Neuronal stem cell (in vitro differentiated cells): Measurements from ENCODE around the gene CSF3R.
A peak's percentile ranks its signal among the peaks of the same experiment; 100 is the strongest.

Experiments
- DNase-seq: peaks from one replicate; pipeline ENCODE4 v3.0.0-alpha.2; 2013; ENCODE audit warnings: low spot score
- H2AFZ ChIP-seq: one replicate; pipeline ENCODE4 v1.6.1; 2013; ENCODE audit warnings: mild to moderate bottlenecking, low read length, inconsistent platforms
- H2AK5ac ChIP-seq: 2 replicates; pipeline ENCODE4 v1.6.1; 2013; ENCODE audit warnings: low read depth, mild to moderate bottlenecking, inconsistent platforms, low read length, moderate library complexity, mixed read lengths
- H2BK120ac ChIP-seq: 2 replicates; pipeline ENCODE4 v1.6.1; 2013; ENCODE audit warnings: low read depth, mild to moderate bottlenecking, inconsistent platforms, low read length, moderate library complexity, mixed read lengths
- H2BK12ac ChIP-seq: one replicate; pipeline ENCODE4 v1.6.1; 2013; ENCODE audit warnings: low read length, inconsistent platforms
- H2BK15ac ChIP-seq: 2 replicates; pipeline ENCODE4 v1.6.1; 2013; ENCODE audit warnings: mild to moderate bottlenecking, low read length, inconsistent platforms, mixed read lengths
- H2BK5ac ChIP-seq: one replicate; pipeline ENCODE4 v1.6.1; 2013; ENCODE audit warnings: inconsistent platforms, mild to moderate bottlenecking, low read length, moderate library complexity
- H3K14ac ChIP-seq: one replicate; pipeline ENCODE4 v1.6.1; 2013; ENCODE audit warnings: low read length, inconsistent platforms
- H3K18ac ChIP-seq: 2 replicates; pipeline ENCODE4 v1.6.1; 2013; ENCODE audit warnings: low read length, inconsistent platforms
- H3K23ac ChIP-seq: 2 replicates; pipeline ENCODE4 v1.6.1; 2013; ENCODE audit warnings: low read depth, mild to moderate bottlenecking, mixed read lengths, low read length, inconsistent platforms; ENCODE audit not compliant: poor library complexity
- H3K27ac ChIP-seq: replicated peaks from 3 replicates; pipeline ENCODE4 v1.5.1; 2013; ENCODE audit warnings: low read length, inconsistent platforms
- H3K27me3 ChIP-seq, 3 experiments: 2 replicates each; pipeline ENCODE4 v1.6.1; 2013; ENCODE audit warnings: low read length in 3 of 3, mild to moderate bottlenecking in 2 of 3, inconsistent platforms in 1 of 3, low read depth in 1 of 3, mixed read lengths in 1 of 3, moderate library complexity in 1 of 3; ENCODE audit not compliant: control insufficient read depth in 3 of 3, insufficient read depth in 3 of 3
- H3K36me3 ChIP-seq, 2 donors: replicated peaks in 1 of 2; 2 replicates each; pipeline ENCODE4 v1.6.1; 2013; ENCODE audit warnings: low read length in 2 of 2; ENCODE audit not compliant: control insufficient read depth in 2 of 2, insufficient read depth in 2 of 2
- H3K4ac ChIP-seq: 2 replicates; pipeline ENCODE4 v1.6.1; 2013; ENCODE audit warnings: inconsistent platforms, mild to moderate bottlenecking, low read length, moderate library complexity
- H3K4me1 ChIP-seq, 2 donors: 1 replicate in 1 of 2; 2 replicates in 1 of 2; pipeline ENCODE4 v1.6.1; 2013; ENCODE audit warnings: low read length in 2 of 2, low read depth in 1 of 2; ENCODE audit not compliant: control insufficient read depth in 2 of 2, insufficient read depth in 1 of 2
- H3K4me2 ChIP-seq: one replicate; pipeline ENCODE4 v1.6.1; 2013; ENCODE audit warnings: mild to moderate bottlenecking, low read length, inconsistent platforms; ENCODE audit not compliant: insufficient read depth, poor library complexity, severe bottlenecking
- H3K4me3 ChIP-seq, 2 donors: 2 replicates each; pipeline ENCODE4 v1.5.1; 2013; ENCODE audit warnings: low read length in 2 of 2, mild to moderate bottlenecking in 2 of 2, inconsistent platforms in 1 of 2, moderate library complexity in 1 of 2
- H3K79me1 ChIP-seq: one replicate; pipeline ENCODE4 v1.6.1; 2013; ENCODE audit warnings: low read depth, mild to moderate bottlenecking, inconsistent platforms, low read length, moderate library complexity
- H3K9ac ChIP-seq: one replicate; pipeline ENCODE4 v1.6.1; 2013; ENCODE audit warnings: mild to moderate bottlenecking, low read depth, low read length, inconsistent platforms; ENCODE audit not compliant: poor library complexity
- H3K9me3 ChIP-seq, 2 donors: replicated peaks in 1 of 2; 2 replicates each; pipeline versions ENCODE3 to v1.6.1; 2013; ENCODE audit warnings: low read length in 2 of 2, mild to moderate bottlenecking in 2 of 2, inconsistent platforms in 1 of 2, low read depth in 1 of 2, mixed read lengths in 1 of 2, moderate library complexity in 1 of 2; ENCODE audit not compliant: control insufficient read depth in 2 of 2, insufficient read depth in 1 of 2
- H4K8ac ChIP-seq: one replicate; pipeline ENCODE4 v1.6.1; 2013; ENCODE audit warnings: low read depth, mild to moderate bottlenecking, inconsistent platforms, low read length, moderate library complexity
- H4K91ac ChIP-seq: one replicate; pipeline ENCODE4 v1.6.1; 2013; ENCODE audit warnings: low read length, low read depth, mild to moderate bottlenecking, inconsistent platforms; ENCODE audit not compliant: poor library complexity
- WGBS, 2 donors: extraction: QIAGEN DNeasy Blood & Tissue Kit; methylation state at CpG; one replicate each; pipeline ENCODE4 v1.1.7; 2013; ENCODE audit warnings: missing lambda C conversion rate in 2 of 2, mixed read lengths in 1 of 2; ENCODE audit not compliant: insufficient read length in 2 of 2, insufficient replicate concordance in 1 of 2; ENCODE audit errors: extremely low coverage in 2 of 2; 5-methylcytosine and 5-hydroxymethylcytosine counted together

CSF3R gene

DNA sequence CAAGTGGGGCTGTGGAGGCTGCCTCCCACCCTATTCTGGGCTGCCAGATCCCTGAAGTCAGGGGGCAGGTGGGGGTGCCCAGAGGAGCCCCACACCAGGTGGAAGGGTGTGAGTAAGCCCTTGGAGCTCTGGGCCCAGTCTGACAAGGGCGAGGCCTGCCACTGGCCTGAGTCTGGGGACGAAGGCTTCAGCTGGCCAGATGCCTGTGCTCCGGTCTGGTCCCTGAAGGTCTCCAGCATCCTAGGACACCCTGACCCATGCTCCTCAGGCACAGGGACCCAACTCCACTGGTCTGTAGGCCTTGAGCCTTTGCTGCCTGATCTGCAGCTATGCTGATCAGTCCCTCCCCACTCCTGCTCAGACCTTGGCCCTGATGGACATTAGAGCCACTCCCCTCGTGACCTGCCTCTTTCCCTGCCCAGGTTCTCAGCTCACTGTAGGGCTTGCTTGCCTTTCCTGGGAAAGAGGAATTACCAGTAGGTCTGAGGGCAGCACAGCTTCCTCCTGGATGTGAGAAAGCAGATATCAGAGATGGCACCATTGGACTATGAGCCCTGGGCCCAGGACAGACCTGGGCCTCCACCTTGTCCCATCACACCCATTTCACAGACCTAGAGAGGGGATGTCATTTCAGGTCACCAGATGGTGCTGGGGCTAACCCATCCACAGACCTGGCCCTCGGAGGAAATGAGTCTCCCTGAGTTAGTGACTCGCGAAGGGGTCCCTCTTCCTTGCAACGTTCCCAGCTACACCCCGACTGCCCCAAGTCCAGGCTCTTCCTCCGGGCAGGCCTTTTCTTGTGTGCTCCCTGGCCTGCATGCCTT is 32.8 kb upstream of the CSF3R start:
- no peak overlapping the region for H3K4me2 ChIP-seq
- no peaks in the 10 kb centered on the region for H3K9me3 ChIP-seq
- H3K27ac ChIP-seq = no peak overlapping the region
- peaks cover 0 to 44% (median 0%) of the 10 kb centered on the region in 3 experiments for H3K27me3 ChIP-seq
- no peak overlapping the region for H2BK5ac ChIP-seq
- H2BK120ac ChIP-seq = peak overlapping the region; percentile 4
- no peak overlapping the region for H3K23ac ChIP-seq
- H3K4ac ChIP-seq = no peak overlapping the region
- no CpG with 5 or more reads among the region's 10 CpGs for WGBS, 2 donors
- no peak overlapping the region for H4K8ac ChIP-seq
- H4K91ac ChIP-seq = no peak overlapping the region
- H2BK15ac ChIP-seq = peak overlapping the region; percentile 79
- H2AFZ ChIP-seq = peak overlapping the region; percentile 65
- DNase-seq = no peak
- no peaks in the 10 kb centered on the region for H3K36me3 ChIP-seq
- H2AK5ac ChIP-seq = peak overlapping the region; percentile 63
- H3K18ac ChIP-seq = peak overlapping the region; percentile 59
- H3K14ac ChIP-seq = no peak overlapping the region
- H3K79me1 ChIP-seq = no peaks in the 10 kb centered on the region
- peak overlapping the region; percentile 27 for H2BK12ac ChIP-seq
- H3K4me3 ChIP-seq = no peak overlapping the region
- no peak overlapping the region for H3K9ac ChIP-seq
- peaks cover 4 to 8% of the 10 kb centered on the region in 2 donors for H3K4me1 ChIP-seq

DNA sequence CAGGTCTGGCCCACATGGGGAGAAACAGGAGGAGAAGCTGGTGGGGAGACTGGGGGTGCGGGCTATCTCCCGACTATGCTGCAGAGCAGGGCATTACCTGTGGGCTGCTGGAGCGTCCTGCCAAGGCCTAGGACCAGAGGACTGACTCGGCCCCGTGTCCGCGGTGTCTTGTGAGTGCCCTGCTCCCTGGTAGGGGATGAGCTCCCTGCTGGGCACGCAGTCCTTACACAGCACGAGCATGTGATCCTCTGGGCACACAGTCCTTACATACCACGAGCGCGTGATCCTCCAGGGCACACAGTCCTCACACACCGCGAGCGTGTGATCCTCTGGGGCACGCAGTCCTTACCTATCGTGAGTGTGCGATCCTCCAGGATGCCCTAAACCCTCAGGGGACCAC is 31.8 kb upstream of the CSF3R start:
- peak overlapping the region; percentile 9 for H3K9ac ChIP-seq
- H2AK5ac ChIP-seq = peak overlapping the region; percentile 82
- peak overlapping the region; percentile 34 for H3K23ac ChIP-seq
- H2BK5ac ChIP-seq = peak overlapping the region; percentile 39
- peak overlapping the region; percentile 91 for H2BK15ac ChIP-seq
- H3K4me2 ChIP-seq = no peak overlapping the region
- H2BK120ac ChIP-seq = peak overlapping the region; percentile 9
- no peaks in the 10 kb centered on the region for H3K9me3 ChIP-seq
- H3K4me1 ChIP-seq = peaks cover 2 to 4% of the 10 kb centered on the region in 2 donors
- H3K14ac ChIP-seq = no peak overlapping the region
- peak overlapping the region; percentile 77 for H2BK12ac ChIP-seq
- no peaks in the 10 kb centered on the region for H3K79me1 ChIP-seq
- H3K18ac ChIP-seq = peak overlapping the region; percentile 20
- no peak for DNase-seq
- WGBS, 2 donors = no CpG with 5 or more reads among the region's 18 CpGs
- H2AFZ ChIP-seq = peak overlapping the region; percentile 82
- H3K36me3 ChIP-seq = no peaks in the 10 kb centered on the region
- peaks cover 0 to 37% (median 0%) of the 10 kb centered on the region in 3 experiments for H3K27me3 ChIP-seq
- H3K27ac ChIP-seq = no peak overlapping the region
- no peak overlapping the region for H3K4ac ChIP-seq
- peak overlapping the region; percentile 80 for H4K91ac ChIP-seq
- no peak overlapping the region for H4K8ac ChIP-seq
- no peak overlapping the region for H3K4me3 ChIP-seq

DNA sequence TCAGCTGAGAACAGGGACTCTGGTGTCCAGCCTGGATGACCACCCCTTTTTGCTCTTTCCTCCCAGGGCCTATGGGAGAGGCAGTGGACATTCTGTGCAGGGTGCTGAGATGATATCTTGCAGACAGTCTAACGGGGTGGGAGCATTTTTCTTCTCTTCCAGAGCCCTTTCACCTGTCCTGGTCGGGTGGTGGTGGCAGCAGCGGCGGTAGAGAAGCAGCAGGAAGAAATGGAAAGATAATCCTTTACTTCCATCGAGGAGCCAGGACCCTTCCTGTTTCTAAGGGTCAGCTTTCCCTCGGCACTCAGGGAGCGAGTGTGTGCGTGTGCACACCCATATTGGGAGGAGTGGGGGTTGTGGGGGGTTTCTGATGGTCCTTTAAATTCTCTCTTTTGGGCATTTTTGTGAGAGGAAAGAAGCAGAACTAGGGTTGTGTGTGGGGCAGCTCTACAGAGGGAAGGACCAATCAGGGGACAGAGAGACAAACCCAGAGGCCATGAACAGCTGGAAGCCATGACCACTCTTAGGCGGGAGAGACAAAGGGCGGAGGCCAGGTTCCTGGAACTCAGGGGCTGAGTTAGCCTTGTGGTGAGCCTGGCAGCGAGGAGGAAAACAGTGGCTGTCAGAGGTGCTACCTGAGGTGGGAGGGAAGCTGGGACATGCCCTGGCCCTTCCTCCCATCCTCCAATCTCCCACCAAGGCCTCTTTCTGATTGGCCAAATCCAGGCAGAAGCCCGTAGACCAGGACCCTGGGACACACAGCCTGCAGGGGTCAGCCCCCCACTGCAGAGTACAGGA is 31.2 kb upstream of the CSF3R start:
- no peaks in the 10 kb centered on the region for H3K36me3 ChIP-seq
- no peak for DNase-seq
- H2AK5ac ChIP-seq = peak overlapping the region; percentile 82

GRCh38 chr1:36512842-36513241 is 30.1 kb upstream of the CSF3R start:
- no peaks in the 10 kb centered on the region for H3K79me1 ChIP-seq
- no peaks in the 10 kb centered on the region for H3K36me3 ChIP-seq
- no peak overlapping the region for H3K14ac ChIP-seq
- no peak overlapping the region for H3K27ac ChIP-seq
- no peak overlapping the region for H3K4ac ChIP-seq
- H3K23ac ChIP-seq = no peak overlapping the region
- H3K18ac ChIP-seq = no peak overlapping the region
- H2BK5ac ChIP-seq = no peak overlapping the region
- no peak overlapping the region for H2BK15ac ChIP-seq
- no peak overlapping the region for H2BK120ac ChIP-seq
- H3K9me3 ChIP-seq = no peaks in the 10 kb centered on the region
- H4K91ac ChIP-seq = no peak overlapping the region
- no CpG with 5 or more reads among the region's 1 CpG for WGBS, 2 donors
- H4K8ac ChIP-seq = no peak overlapping the region
- H3K4me3 ChIP-seq = no peak overlapping the region
- DNase-seq = no peak
- no peak overlapping the region for H2AFZ ChIP-seq
- H2BK12ac ChIP-seq = no peak overlapping the region
- H3K4me2 ChIP-seq = no peak overlapping the region
- H2AK5ac ChIP-seq = no peak overlapping the region
- peaks cover 0 to 20% (median 0%) of the 10 kb centered on the region in 3 experiments for H3K27me3 ChIP-seq
- peaks cover 4% of the 10 kb centered on the region in 2 donors for H3K4me1 ChIP-seq
- H3K9ac ChIP-seq = no peak overlapping the region

More for the DNA sequence above, 31.2 kb upstream of the CSF3R start:
- Histone ChIP-seq H3K18ac (peak overlapping the region; percentile 56), H3K9ac (no peak overlapping the region), H2BK12ac (peak overlapping the region; percentile 77), H3K9me3 (no peaks in the 10 kb centered on the region), H3K4me1 (peaks cover 2 to 4% of the 10 kb centered on the region in 2 donors), H3K4me3 (no peak overlapping the region), H3K4me2 (no peak overlapping the region), H2BK15ac (peak overlapping the region; percentile 91), H2BK120ac (no peak overlapping the region), H3K23ac (no peak overlapping the region), H4K8ac (peak overlapping the region; percentile 56), H3K4ac (no peak overlapping the region), H2AFZ (peak overlapping the region; percentile 82), H3K14ac (no peak overlapping the region), H4K91ac (peak overlapping the region; percentile 80), H3K27ac (no peak overlapping the region), H3K79me1 (no peaks in the 10 kb centered on the region), H2BK5ac (peak overlapping the region; percentile 39), H3K27me3 (peaks cover 0 to 31% (median 0%) of the 10 kb centered on the region in 3 experiments)
- no CpG with 5 or more reads among the region's 12 CpGs for WGBS, 2 donors
